ENCODE measurements around the gene WDR72.

The WDR72 gene

GRCh38 chr15:53753813-53754212, 5.7 kb downstream of the WDR72 start:
- Histone ChIP-seq H3K4me3 (replicated peaks; ENCODE audit: insufficient read depth, low read length) (no peak overlapping the region), H3K27ac (replicated peaks) (no peak overlapping the region), H3K27me3 (ENCODE audit: insufficient read depth, poor library complexity, severe bottlenecking) (peaks cover 18% of the 10 kb centered on the region)
- no peak for DNase-seq (ENCODE audit: low read depth in 1 of 2, low spot score in 1 of 2)
- TF ChIP-seq REST (IDR thresholded peaks at IDR 0.05; ENCODE audit: insufficient replicate concordance, low read depth) (no peak), SPI1 (IDR thresholded peaks at IDR 0.05; ENCODE audit: borderline replicate concordance, low read depth) (no peak), GABPA (IDR thresholded peaks at IDR 0.05; ENCODE audit: low read depth) (no peak), POLR2AphosphoS5 (IDR thresholded peaks at IDR 0.05; ENCODE audit: low read depth) (no peak), CTCF (IDR thresholded peaks at IDR 0.05; ENCODE audit: insufficient read depth, low read length) (no peak)

GRCh38 chr15:53752406-53752805, 7.1 kb downstream of the WDR72 start:
- H3K27me3 ChIP-seq (ENCODE audit: insufficient read depth, poor library complexity, severe bottlenecking) = peaks cover 10% of the 10 kb centered on the region
- H3K4me3 ChIP-seq (replicated peaks; ENCODE audit: insufficient read depth, low read length) = no peak overlapping the region
- TF ChIP-seq SPI1 (IDR thresholded peaks at IDR 0.05; ENCODE audit: borderline replicate concordance, low read depth) = no peak
- TF ChIP-seq GABPA (IDR thresholded peaks at IDR 0.05; ENCODE audit: low read depth) = no peak
- H3K27ac ChIP-seq (replicated peaks) = no peak overlapping the region
- DNase-seq (ENCODE audit: low read depth in 1 of 2, low spot score in 1 of 2) = no peak

- Histone ChIP-seq H3K4me3 (replicated peaks; ENCODE audit: insufficient read depth, low read length) (no peak overlapping the region), H3K27me3 (ENCODE audit: insufficient read depth, poor library complexity, severe bottlenecking) (peaks cover 7% of the 10 kb centered on the region), H3K27ac (replicated peaks) (no peak overlapping the region)
- no peak for DNase-seq (ENCODE audit: low read depth in 1 of 2, low spot score in 1 of 2)
- no peak for TF ChIP-seq POLR2AphosphoS5 (IDR thresholded peaks at IDR 0.05; ENCODE audit: low read depth)
- TF ChIP-seq SPI1 (IDR thresholded peaks at IDR 0.05; ENCODE audit: borderline replicate concordance, low read depth) = no peak
- TF ChIP-seq CTCF (IDR thresholded peaks at IDR 0.05; ENCODE audit: insufficient read depth, low read length) = no peak
- TF ChIP-seq REST (IDR thresholded peaks at IDR 0.05; ENCODE audit: insufficient replicate concordance, low read depth) = no peak
- TF ChIP-seq GABPA (IDR thresholded peaks at IDR 0.05; ENCODE audit: low read depth) = no peak
Measured at GRCh38 chr15:53747501-53748068, 11.9 kb downstream of the WDR72 start.

GRCh38 chr15:53746101-53746500, 13.4 kb downstream of the WDR72 start:
- Histone ChIP-seq H3K27ac (replicated peaks) (no peak overlapping the region), H3K27me3 (ENCODE audit: insufficient read depth, poor library complexity, severe bottlenecking) (peaks cover 7% of the 10 kb centered on the region), H3K4me3 (replicated peaks; ENCODE audit: insufficient read depth, low read length) (no peak overlapping the region)
- no peak for DNase-seq (ENCODE audit: low read depth in 1 of 2, low spot score in 1 of 2)
- TF ChIP-seq CTCF (IDR thresholded peaks at IDR 0.05; ENCODE audit: insufficient read depth, low read length) (no peak), REST (IDR thresholded peaks at IDR 0.05; ENCODE audit: insufficient replicate concordance, low read depth) (no peak), GABPA (IDR thresholded peaks at IDR 0.05; ENCODE audit: low read depth) (no peak), POLR2AphosphoS5 (IDR thresholded peaks at IDR 0.05; ENCODE audit: low read depth) (no peak), SPI1 (IDR thresholded peaks at IDR 0.05; ENCODE audit: borderline replicate concordance, low read depth) (no peak)
